Astrocyte (in vitro differentiated cells and primary cell): ENCODE data around the gene NCOR1. TPM values are rescaled to one million over a fixed set of nuclear protein-coding genes. Genes with fewer than 3 reads are reported as not detected.
A peak's percentile ranks its signal among the peaks of the same experiment; 100 is the strongest.

ENCODE experiments used
- DNase-seq: peaks from one replicate; pipeline ENCODE4 v3.0.0-alpha.2; 2010; ENCODE audit warnings: low read depth
- FAIRE-seq: peaks from 2 replicates; lab custom pipeline; 2011; peaks lifted over from hg19 to GRCh38; lab: Jason Lieb, UNC
- H2AFZ ChIP-seq: 2 replicates; pipeline ENCODE4 v1.6.0; 2012; ENCODE audit warnings: low read depth, low read length, inconsistent platforms
- H3K27ac ChIP-seq: 2 replicates; pipeline ENCODE4 v1.5.1; 2011; ENCODE audit warnings: low read depth, low read length, inconsistent platforms
- H3K27me3 ChIP-seq: 2 replicates; pipeline ENCODE4 v1.6.0; 2011; ENCODE audit warnings: low read length, inconsistent platforms; ENCODE audit not compliant: insufficient read depth
- H3K36me3 ChIP-seq: 2 replicates; pipeline ENCODE4 v1.5.1; 2011; ENCODE audit warnings: low read length, inconsistent platforms; ENCODE audit not compliant: insufficient read depth
- H3K4me1 ChIP-seq: 2 replicates; pipeline ENCODE4 v1.5.1; 2011; ENCODE audit warnings: low read length, inconsistent platforms; ENCODE audit not compliant: insufficient read depth
- H3K4me2 ChIP-seq: 2 replicates; pipeline ENCODE4 v1.6.0; 2012; ENCODE audit warnings: low read length, inconsistent platforms
- H3K4me3 ChIP-seq: 2 replicates; pipeline ENCODE4 v1.5.1; 2011; ENCODE audit warnings: low read depth, mild to moderate bottlenecking, low read length, inconsistent platforms; ENCODE audit not compliant: insufficient read depth
- H3K79me2 ChIP-seq: 2 replicates; pipeline ENCODE4 v1.6.0; 2012; ENCODE audit warnings: mild to moderate bottlenecking, low read length, inconsistent platforms; ENCODE audit not compliant: insufficient read depth
- H3K9ac ChIP-seq: 2 replicates; pipeline ENCODE4 v1.6.0; 2012; ENCODE audit warnings: mild to moderate bottlenecking, low read length, inconsistent platforms
- H3K9me3 ChIP-seq: 2 replicates; pipeline ENCODE4 v1.5.1; 2012; ENCODE audit warnings: low read depth, mild to moderate bottlenecking, low read length, inconsistent platforms; ENCODE audit not compliant: insufficient read depth
- H4K20me1 ChIP-seq: 2 replicates; pipeline ENCODE4 v1.6.0; 2012; ENCODE audit warnings: low read length, inconsistent platforms; ENCODE audit not compliant: insufficient read depth
- H3K27ac Mint-ChIP-seq: one replicate; pipeline ENCODE4 v1.8.0; 2021; ENCODE audit warnings: mild to moderate bottlenecking, mixed read lengths; ENCODE audit not compliant: unreplicated experiment
- H3K27me3 Mint-ChIP-seq: one replicate; pipeline ENCODE4 v1.8.0; 2021; ENCODE audit warnings: low read depth, mixed read lengths; ENCODE audit not compliant: unreplicated experiment
- H3K36me3 Mint-ChIP-seq: one replicate; pipeline ENCODE4 v1.8.0; 2021; ENCODE audit warnings: low read depth, mixed read lengths; ENCODE audit not compliant: unreplicated experiment
- H3K4me1 Mint-ChIP-seq: one replicate; pipeline ENCODE4 v1.8.0; 2021; ENCODE audit warnings: low read depth, mixed read lengths; ENCODE audit not compliant: unreplicated experiment
- H3K4me3 Mint-ChIP-seq: one replicate; pipeline ENCODE4 v1.8.0; 2021; ENCODE audit warnings: mild to moderate bottlenecking, moderate library complexity, mixed read lengths; ENCODE audit not compliant: unreplicated experiment
- H3K9me3 Mint-ChIP-seq: one replicate; pipeline ENCODE4 v1.8.0; 2021; ENCODE audit warnings: mild to moderate bottlenecking, mixed read lengths; ENCODE audit not compliant: unreplicated experiment
- EZH2 ChIP-seq: IDR thresholded peaks from 2 replicates; pipeline ENCODE4 v1.6.1; 2012; ENCODE audit warnings: mild to moderate bottlenecking, low read length, inconsistent platforms; ENCODE audit not compliant: insufficient read depth
- total RNA-seq: library from RNA; stranded (reverse); gene quantifications from 2 replicates; pipeline ENCODE4 v1.2.1, GENCODE V29; 2021
- TF ChIP-seq, protein P1 (sequence below): IDR thresholded peaks from 2 replicates; pipeline ENCODE4 v1.5.1; 2011; ENCODE audit warnings: low read depth, mild to moderate bottlenecking, inconsistent platforms, low read length, moderate library complexity; ENCODE audit not compliant: insufficient read depth

NCOR1 gene
- total RNA-seq, 1 donor from 2014 or later = 119 TPM

DNA sequence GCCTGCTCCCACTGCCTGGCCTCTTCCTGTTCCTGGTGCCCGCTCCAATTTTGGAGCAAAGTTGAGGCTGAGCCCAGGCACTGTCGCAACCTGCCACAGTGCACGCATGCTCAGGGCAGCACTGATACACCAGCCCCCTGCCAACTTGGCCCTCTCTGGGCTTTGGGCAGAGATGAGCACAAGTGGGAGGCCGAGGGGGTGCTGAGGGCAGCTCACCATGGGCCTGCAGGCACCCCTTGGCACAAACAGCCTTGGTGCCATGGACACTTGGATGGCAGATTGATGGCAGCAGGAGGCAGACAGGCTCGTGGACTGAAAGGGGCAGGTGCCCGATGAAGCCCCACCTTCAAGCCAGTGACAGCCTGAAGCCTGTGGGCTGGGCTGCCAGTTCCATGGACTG is 44.6 kb upstream of the NCOR1 start:
- Mint-ChIP-seq H3K27ac (no peak overlapping the region), H3K9me3 (no peaks in the 10 kb centered on the region), H3K27me3 (no peaks in the 10 kb centered on the region), H3K4me1 (peaks cover 8% of the 10 kb centered on the region), H3K36me3 (peaks cover 5% of the 10 kb centered on the region), H3K4me3 (no peak overlapping the region)
- no peak for TF ChIP-seq EZH2
- TF ChIP-seq, protein P1, sequence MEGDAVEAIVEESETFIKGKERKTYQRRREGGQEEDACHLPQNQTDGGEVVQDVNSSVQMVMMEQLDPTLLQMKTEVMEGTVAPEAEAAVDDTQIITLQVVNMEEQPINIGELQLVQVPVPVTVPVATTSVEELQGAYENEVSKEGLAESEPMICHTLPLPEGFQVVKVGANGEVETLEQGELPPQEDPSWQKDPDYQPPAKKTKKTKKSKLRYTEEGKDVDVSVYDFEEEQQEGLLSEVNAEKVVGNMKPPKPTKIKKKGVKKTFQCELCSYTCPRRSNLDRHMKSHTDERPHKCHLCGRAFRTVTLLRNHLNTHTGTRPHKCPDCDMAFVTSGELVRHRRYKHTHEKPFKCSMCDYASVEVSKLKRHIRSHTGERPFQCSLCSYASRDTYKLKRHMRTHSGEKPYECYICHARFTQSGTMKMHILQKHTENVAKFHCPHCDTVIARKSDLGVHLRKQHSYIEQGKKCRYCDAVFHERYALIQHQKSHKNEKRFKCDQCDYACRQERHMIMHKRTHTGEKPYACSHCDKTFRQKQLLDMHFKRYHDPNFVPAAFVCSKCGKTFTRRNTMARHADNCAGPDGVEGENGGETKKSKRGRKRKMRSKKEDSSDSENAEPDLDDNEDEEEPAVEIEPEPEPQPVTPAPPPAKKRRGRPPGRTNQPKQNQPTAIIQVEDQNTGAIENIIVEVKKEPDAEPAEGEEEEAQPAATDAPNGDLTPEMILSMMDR = no peak
- H2AFZ ChIP-seq = no peak overlapping the region
- no peak overlapping the region for H3K4me2 ChIP-seq
- FAIRE-seq (no peak), DNase-seq (no peak)
- H3K79me2 ChIP-seq = peaks cover 7% of the 10 kb centered on the region
- peaks cover 7% of the 10 kb centered on the region for H3K4me1 ChIP-seq
- no peaks in the 10 kb centered on the region for H3K27me3 ChIP-seq
- no peak overlapping the region for H3K27ac ChIP-seq
- no peak overlapping the region for H3K4me3 ChIP-seq
- no peak overlapping the region for H3K9ac ChIP-seq
- H3K9me3 ChIP-seq = peaks cover 3% of the 10 kb centered on the region
- H3K36me3 ChIP-seq = no peaks in the 10 kb centered on the region
- no peaks in the 10 kb centered on the region for H4K20me1 ChIP-seq

DNA sequence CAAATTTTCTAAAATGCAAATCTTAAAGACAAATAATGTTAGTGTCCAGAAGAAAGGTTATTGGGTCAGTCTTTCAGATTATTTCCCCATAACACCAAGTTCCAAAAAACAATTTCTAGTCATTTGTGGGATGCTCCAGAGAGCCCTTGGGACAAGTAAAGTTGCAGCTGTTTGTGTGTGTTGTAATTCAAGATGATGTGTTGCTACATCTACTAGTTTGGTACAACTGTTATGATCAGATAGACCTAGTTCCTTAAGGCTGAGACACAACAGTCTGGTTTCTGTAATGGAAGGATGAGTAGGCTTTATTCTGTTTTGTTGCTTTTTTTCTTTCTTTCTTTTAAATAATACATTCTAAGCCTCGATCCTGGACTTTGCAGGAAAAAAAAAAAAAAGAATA is 43.6 kb upstream of the NCOR1 start:
- no peaks in the 10 kb centered on the region for H3K27me3 Mint-ChIP-seq
- Histone ChIP-seq H3K27me3 (no peaks in the 10 kb centered on the region), H4K20me1 (no peaks in the 10 kb centered on the region), H3K4me1 (peaks cover 7% of the 10 kb centered on the region), H3K4me3 (no peak overlapping the region), H3K9me3 (peaks cover 3% of the 10 kb centered on the region), H3K79me2 (peaks cover 7% of the 10 kb centered on the region), H2AFZ (no peak overlapping the region), H3K4me2 (no peak overlapping the region), H3K36me3 (no peaks in the 10 kb centered on the region), H3K9ac (no peak overlapping the region), H3K27ac (no peak overlapping the region)
- no peak for DNase-seq
- peaks cover 8% of the 10 kb centered on the region for H3K4me1 Mint-ChIP-seq
- TF ChIP-seq EZH2 = no peak
- TF ChIP-seq, protein P1 = no peak
- H3K27ac Mint-ChIP-seq = no peak overlapping the region
- no peak overlapping the region for H3K4me3 Mint-ChIP-seq
- H3K36me3 Mint-ChIP-seq = peaks cover 5% of the 10 kb centered on the region
- H3K9me3 Mint-ChIP-seq = no peaks in the 10 kb centered on the region
- FAIRE-seq = no peak

DNA sequence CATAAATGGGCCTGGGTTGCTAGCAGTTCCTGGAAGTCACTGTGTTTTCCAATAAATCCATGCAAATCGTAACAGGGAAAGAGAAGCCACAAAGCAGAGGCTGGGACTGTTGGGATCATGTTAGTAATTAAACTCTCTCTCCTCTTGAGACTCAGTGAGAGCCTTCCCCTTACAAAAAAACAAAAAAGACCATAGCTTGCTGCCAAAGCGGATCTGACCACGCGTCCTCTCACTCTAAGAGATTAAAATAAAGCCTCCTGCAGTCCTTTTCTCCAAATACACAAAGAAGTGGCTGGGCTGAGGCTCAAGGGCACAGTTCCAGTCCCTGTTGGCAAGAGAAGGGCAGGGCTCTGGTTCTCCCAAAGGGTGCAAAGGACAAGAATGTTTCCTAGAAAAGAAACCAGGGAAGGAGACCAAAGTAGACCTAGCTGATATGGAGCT is 40.2 kb upstream of the NCOR1 start:
- H3K9me3 Mint-ChIP-seq = no peaks in the 10 kb centered on the region
- no peak overlapping the region for H3K4me3 Mint-ChIP-seq
- FAIRE-seq (no peak), DNase-seq (peak; percentile 46)
- peaks cover 3% of the 10 kb centered on the region for H3K36me3 Mint-ChIP-seq
- no peaks in the 10 kb centered on the region for H3K27me3 ChIP-seq
- TF ChIP-seq EZH2 = no peak
- TF ChIP-seq, protein P1 = no peak
- peaks cover 7% of the 10 kb centered on the region for H3K4me1 ChIP-seq
- H2AFZ ChIP-seq = no peak overlapping the region
- H3K27ac ChIP-seq = no peak overlapping the region
- no peak overlapping the region for H3K4me3 ChIP-seq
- no peaks in the 10 kb centered on the region for H4K20me1 ChIP-seq
- no peaks in the 10 kb centered on the region for H3K36me3 ChIP-seq
- peaks cover 2% of the 10 kb centered on the region for H3K9me3 ChIP-seq
- H3K9ac ChIP-seq = peak overlapping the region; percentile 42
- H3K4me2 ChIP-seq = peak overlapping the region; percentile 71
- peaks cover 19% of the 10 kb centered on the region for H3K4me1 Mint-ChIP-seq
- peak overlapping the region; percentile 6 for H3K27ac Mint-ChIP-seq
- H3K79me2 ChIP-seq = peaks cover 10% of the 10 kb centered on the region
- no peaks in the 10 kb centered on the region for H3K27me3 Mint-ChIP-seq
